ENCODE measurements around the gene NDUFA13.

The NDUFA13 gene

DNA sequence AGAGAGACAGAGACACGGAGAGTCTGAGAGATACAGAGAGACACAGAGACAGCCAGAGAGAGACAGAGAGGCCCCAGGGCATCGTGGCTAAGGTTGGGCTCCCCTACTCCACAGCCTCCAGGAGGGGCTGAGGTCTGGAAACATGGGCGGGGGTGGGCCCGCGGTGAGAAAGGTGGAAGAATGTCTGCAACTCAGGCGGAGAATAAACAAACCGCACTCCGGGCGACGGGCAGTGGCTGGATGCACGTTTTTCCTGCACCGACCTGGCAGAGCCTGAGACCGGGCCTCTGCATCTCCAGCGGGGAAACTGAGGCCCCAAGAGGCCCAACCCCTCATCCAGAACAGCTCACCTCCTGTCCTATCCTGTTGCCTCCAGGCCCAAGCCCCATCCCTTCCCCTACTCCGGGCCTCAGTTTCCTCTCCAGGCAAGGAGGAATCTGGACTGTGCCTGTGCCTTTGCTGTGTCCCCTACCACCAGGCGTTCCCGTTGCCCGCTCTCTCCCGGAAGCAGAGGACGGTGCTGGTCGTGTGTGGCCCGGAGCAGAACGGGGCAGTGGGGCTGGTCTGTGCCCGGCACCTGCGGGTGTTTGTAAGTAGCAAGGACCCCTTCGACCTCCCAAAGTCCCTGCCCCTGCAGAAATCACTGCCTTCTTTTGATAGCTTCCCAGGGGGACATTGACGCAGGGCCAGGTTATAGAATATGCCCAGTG lies 18.7 kb downstream of the NDUFA13 start:
- DNase-seq = no peak

DNA sequence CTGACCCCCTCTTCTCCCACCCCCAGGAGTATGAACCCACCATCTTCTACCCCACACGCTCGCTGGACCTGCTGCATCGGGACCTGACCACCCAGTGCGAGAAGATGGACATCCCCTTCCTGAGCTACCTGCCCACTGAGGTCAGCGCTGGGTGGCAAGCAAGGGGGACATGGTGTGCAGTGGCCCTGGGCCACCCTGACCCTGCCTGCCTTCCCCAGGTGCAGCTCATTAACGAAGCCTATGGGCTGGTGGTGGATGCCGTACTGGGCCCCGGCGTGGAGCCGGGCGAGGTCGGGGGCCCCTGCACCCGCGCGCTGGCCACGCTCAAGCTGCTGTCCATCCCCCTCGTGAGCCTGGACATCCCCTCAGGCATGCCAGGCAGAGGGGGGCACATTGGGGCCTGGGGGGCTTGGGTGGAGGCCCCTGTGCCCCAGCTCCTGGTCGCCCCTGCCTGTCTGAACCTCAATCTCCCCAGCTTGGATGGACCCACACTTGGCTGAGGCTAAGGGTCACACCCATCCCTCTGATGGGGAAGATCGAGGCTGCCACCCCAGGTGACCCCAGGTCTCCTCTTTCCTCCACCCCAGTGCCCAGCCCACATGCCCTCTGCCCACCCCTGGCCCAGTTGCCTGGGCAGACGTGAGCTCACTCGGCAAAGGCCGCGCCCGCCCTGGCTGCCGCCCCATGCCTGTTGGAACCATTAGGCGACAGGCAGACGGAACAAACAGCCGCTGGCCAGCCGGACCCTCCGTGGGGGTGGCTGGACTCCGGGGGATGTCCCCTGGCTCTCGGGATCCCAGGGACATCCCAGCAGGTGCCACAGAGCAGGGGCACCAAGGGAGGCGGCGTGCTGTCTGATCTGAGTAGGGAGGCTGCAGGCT lies 19.5 kb downstream of the NDUFA13 start:
- DNase-seq = no peak

DNA sequence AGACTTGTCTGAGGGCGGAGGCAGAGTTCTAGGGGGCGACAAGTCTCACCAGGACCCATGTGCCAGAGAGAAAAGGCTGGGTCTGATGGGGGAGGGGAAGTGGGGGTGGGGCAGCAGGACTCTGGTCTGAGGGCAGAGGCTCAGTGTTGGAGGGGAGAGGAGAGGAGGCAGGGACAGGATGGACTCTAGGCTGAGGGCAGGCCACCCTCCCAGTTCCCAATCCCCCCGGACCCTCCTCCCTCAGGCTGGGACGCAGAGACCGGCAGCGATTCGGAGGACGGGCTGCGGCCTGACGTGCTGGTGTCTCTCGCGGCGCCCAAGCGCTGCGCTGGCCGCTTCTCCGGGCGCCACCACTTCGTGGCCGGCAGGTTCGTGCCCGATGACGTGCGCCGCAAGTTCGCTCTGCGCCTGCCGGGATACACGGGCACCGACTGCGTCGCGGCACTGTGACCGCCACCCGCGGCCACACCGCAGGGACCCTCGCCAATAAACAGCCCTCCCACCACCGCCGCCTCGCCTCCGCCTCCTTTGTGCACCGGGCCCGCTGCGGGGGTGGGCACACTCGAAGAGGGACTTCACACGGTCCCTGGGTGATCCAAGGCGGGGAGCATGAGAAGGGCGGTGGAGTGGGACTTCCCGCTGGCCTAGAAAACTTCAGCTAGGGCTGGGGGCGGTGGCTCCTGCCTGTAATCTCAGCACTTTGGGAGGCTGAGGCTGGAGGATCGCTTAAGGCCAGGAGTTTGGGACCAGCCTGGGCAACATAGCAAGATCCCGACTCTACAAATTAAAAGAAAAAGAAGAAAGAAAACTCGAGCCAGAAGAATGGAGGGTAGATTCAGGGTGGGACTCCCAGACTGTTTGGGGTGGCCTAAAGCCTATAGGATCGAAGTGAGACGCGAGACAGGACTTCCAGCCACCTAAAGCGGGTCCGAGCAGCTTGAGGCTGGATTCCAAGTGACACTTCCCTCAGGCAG lies 21.3 kb downstream of the NDUFA13 start:
- no peak for DNase-seq

DNA sequence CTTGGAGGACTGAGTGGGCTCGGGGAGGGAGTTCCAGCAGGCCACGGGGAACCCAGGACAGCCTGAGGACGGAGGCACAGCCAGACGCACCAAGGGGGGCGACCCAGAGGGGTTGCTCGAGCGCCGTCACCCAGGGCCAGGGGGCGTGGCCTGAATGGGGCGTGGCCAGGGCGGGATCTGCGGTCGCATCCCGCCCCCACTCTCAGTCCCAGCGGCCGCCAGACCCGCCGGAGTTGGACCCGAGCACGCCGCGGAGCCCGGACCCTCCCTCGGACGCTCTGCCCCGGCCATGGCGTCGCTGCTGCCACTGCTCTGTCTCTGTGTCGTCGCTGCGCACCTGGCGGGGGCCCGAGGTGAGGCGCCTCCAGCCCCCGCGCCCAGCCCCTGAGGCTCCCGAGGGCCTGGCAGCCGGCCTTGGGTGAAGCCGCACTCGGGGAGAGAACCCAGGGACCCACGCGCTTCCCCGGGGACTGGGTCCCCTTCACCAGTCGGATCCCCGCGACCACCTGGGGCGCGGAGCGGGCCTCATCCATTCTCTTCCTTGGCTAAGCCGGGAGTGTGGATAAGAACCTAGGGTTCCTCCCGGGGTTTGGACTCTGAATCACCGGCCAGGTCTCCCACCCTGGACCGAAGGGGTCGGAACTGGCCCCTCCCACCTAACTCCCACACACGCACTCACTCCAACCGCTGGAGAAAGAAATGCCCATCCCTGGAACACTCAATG lies 22.2 kb downstream of the NDUFA13 start, which contains the start of gene CILP2:
Gene CILP2, plus strand, starts transcription at position 205 of the 724 bp plus-strand sequence. Its CDS starts 85 bp downstream, at position 290.
- DNase-seq = peak in 1 of 2 donors; percentile 39

DNA sequence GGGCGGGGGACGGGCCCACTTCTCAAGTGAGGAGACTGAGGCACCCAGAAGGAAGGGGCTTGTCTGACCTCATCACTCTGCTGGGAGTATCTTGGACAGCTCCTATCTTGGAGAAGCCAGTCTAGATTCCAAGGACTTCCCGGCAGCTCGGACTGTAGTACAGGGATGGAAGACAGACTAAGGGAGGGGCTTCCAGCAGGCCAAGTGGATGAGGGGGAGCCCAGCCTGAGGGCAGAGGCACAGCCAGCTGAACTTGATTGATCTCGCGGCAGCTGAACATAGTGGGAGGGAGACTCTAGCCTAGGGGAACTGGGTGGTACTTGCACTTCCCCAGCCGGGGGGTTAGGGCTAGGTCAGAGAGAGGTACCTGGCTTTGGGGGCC lies 22.8 kb downstream of the NDUFA13 start:
- no peak for DNase-seq

DNA sequence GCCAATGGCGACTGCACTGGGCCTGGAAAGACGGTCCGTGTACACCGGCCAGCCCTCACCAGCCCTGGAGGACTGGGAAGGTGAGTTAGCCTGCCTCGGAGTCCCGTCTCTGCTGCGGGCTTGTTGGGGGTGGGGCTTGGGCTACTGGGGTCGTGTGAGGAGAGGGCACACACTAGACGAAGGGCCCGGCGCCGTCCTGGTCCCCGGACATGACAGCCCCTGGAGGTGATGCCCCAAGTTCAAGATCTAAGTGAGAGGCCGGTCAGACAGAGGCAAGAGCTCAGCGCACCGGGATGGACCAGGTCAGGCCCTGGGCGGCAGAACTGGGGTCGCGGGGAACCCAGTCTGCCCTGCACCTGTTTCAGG lies 23.7 kb downstream of the NDUFA13 start:
- no peak for DNase-seq

DNA sequence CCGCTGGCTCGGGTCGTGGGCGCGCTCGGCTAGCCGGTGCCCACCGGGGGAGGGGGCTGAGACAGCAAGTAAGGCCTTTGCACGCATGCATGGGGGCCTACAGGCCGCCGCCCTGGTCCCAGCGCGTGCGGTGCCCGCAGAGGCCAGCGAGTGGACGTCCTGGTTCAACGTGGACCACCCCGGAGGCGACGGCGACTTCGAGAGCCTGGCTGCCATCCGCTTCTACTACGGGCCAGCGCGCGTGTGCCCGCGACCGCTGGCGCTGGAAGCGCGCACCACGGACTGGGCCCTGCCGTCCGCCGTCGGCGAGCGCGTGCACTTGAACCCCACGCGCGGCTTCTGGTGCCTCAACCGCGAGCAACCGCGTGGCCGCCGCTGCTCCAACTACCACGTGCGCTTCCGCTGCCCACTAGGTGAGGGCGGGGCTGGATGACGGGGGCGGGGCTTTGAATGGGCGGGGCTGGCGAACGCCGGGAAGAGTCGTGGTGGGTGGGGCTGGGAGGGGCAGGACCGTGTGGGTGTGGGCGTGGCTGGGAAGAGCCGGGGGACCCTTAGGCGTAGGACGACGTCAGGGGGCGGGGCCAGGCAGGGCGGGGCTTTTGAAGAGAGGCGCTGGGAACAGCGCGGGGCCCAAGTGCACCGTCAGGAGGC lies 24.2 kb downstream of the NDUFA13 start:
- peak; percentile 59 to 75 for DNase-seq

DNA sequence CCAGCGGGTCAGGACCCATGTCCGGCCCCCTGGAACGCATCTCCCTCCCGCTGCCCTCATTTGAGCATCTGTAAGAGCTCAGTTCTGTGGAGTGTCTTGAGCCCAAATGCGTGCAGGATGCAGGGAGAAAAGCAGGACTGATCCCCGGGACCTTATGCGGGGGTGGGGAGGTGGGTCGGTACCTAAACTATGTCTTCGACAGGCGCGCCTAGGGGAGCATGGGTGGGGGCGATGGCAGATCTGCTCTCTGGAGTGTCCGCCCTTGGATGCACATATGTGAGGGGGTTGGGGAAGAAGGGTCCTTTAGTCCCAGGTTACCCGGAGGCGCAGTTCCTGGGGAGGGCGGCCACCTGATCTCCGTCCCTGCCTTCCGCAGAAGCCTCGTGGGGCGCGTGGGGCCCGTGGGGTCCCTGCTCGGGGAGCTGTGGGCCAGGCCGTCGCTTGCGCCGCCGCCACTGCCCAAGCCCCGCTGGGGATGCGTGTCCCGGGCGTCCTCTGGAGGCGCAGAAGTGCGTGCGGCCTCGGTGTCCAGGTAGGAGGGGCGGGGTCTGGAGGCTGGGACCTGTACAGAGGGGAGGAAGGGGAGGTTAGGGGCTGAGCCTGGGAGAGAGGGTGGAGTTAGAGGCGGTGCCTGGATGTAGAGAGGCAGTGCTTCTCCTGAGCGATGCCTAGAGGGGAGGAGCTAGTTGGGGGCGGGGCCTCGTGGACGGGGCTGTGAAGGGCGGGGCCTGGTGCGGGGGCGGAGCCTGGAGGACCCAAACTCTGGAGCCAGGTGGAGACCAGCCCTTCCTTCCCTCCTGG lies 24.9 kb downstream of the NDUFA13 start:
- DNase-seq = peak; percentile 79 to 85

DNA sequence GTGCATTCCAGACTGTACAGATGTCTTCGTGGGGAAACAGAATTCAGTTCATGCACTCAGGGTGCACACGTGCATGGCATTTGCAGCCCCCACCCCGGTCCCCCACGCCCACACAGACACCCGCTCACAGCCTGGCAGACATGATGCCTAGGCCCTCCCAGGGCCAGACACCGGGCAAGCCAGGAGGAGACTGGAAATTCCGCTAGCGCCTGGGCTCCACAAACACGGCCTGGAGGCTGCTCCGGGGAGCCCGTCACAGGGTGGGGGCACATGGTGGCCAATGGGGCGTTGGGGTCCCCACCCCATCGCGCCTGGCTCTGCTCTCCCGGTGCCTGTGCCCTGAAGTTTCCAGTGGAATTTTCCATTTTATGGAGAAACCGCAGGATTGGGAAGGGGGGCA lies 25.6 kb downstream of the NDUFA13 start:
- no peak for DNase-seq

DNA sequence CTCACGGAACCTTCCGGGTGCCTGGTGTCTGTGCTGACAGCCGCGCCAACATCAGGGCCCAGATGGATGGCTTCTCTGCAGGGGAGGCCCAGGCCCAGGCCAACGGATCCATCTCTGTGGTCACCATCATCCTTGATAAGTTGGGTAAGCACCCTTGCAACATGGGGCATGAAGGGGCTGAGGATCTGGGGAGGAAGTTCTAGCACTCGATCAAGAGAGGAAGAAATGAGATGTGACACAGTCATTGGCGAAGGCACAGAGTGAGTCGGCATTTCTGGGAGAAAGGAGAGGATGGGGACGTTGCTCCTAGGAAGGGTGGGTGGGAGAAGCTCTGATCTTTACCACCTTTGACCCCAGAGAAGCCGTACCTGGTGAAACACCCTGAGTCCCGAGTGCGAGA lies 26.5 kb downstream of the NDUFA13 start:
- DNase-seq = no peak

DNA sequence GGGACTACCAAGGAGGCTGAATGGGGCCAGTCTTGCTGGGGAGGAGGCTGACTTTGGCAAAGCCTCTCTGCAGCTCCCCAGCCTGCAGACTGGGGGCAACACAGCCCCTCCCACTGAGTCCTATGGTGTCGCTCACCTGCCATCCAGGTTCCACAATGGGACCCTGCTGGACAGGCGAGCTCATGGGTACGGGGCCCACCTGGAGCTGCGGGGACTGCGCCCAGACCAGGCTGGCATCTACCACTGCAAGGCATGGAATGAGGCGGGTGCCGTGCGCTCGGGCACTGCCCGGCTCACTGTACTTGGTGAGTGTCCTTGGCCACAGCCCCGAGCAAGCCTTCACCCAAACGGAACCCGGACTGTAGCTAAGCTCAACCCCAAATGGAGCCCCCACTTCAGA lies 27.1 kb downstream of the NDUFA13 start:
- no peak for DNase-seq

DNA sequence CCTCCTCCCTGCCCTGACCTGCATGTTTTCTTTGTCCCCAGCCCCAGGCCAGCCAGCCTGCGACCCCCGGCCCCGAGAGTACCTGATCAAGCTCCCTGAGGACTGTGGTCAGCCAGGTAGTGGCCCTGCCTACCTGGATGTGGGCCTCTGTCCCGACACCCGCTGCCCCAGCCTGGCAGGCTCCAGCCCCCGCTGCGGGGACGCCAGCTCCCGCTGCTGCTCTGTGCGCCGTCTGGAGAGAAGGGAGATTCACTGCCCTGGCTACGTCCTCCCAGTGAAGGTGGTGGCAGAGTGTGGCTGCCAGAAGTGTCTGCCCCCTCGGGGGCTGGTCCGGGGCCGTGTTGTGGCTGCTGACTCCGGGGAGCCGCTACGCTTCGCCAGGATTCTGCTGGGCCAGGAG lies 27.6 kb downstream of the NDUFA13 start:
- DNase-seq = no peak

DNA sequence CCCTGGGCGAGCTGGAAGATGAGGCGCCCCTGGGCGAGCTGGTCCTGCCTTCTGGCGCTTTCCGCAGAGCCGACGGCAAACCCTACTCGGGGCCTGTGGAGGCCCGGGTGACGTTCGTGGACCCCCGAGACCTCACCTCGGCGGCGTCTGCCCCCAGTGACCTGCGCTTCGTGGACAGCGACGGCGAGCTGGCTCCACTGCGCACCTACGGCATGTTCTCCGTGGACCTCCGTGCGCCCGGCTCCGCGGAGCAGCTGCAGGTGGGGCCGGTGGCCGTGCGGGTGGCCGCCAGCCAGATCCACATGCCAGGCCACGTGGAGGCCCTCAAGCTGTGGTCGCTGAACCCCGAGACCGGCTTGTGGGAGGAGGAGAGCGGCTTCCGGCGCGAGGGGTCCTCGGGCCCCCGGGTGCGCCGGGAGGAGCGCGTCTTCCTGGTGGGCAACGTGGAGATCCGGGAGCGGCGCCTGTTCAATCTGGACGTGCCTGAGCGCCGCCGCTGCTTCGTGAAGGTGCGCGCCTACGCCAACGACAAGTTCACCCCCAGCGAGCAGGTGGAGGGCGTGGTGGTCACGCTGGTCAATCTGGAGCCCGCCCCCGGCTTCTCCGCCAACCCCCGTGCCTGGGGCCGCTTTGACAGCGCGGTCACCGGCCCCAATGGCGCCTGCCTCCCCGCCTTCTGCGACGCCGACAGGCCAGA lies 28.4 kb downstream of the NDUFA13 start:
- DNase-seq = no peak

DNA sequence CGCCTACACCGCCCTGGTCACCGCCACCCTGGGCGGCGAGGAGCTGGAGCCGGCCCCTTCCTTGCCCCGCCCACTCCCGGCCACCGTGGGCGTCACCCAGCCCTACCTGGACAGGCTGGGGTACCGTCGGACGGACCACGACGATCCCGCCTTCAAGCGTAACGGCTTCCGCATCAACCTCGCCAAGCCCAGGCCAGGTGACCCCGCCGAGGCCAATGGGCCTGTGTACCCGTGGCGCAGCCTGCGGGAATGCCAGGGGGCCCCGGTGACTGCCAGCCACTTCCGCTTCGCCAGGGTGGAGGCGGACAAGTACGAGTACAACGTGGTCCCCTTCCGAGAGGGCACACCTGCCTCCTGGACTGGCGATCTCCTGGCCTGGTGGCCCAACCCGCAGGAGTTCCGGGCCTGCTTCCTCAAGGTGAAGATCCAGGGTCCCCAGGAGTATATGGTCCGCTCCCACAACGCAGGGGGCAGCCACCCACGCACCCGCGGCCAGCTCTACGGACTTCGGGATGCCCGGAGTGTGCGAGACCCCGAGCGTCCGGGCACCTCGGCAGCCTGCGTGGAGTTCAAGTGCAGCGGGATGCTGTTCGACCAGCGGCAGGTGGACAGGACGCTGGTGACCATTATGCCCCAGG lies 29.0 kb downstream of the NDUFA13 start:
- no peak for DNase-seq

DNA sequence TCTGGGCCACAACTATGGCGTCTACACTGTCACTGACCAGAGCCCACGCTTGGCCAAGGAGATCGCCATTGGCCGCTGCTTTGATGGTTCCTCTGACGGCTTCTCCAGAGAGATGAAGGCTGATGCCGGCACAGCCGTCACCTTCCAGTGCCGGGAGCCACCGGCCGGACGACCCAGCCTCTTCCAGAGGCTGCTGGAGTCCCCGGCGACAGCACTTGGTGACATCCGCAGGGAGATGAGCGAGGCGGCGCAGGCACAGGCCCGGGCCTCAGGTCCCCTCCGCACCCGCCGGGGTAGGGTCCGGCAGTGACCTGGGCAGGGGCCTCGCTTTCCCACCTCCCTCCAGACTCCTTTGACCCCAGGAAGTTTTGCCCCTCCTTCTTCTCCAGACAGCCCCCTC lies 29.7 kb downstream of the NDUFA13 start:
- DNase-seq = no peak

DNA sequence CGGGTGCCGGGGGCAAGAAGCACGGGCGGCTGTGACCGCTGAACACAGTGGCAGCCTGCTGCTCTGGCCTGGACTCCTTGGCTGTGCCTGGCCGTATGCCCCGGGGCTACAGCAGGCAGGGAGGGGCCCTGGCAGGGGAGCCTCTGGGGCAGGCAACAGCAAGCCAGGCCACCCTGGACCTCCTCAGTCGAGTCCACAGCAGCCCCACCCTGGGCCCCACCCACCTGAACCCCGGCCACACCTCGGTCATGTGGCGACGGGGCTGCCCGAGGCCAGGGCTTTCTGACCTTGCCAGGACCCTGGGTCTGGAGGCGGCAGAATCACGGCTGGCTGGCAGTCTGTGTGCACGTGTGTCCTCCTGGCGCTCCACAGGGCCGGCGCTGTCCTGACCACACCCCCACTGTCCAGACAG lies 30.7 kb downstream of the NDUFA13 start:
- no peak for DNase-seq

DNA sequence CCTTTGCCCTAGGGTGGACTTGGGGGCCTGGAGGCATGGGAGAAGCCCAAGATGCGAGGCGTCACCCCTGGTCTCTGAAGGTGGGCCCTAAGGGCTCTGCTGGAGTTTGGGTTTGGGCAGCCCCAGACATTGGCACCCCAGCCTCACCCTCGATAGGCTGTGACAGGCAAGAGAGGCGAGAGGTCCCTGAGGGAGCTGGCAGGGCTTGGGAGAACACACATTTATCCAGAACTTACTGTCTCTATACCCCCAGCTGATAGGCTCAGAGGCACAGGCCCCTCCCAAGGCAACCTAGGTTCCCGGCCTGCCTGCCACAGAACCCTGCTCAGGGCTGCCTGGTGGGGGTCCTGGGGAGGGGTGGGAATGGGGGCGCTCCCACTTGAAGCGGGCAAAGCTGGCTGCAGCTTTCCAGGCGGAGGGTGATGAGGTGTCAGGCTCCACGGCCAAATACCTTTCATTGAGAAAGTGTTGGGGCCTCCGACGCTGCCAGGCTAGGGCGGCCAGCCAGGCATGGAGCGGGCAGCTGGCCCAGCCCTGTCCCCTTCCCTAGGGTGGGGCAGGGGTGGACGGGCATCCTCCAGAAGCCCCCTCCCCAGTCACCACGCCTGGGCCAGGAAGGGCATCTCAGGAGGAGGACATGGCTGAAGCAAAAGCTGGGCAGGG lies 31.8 kb downstream of the NDUFA13 start:
- no peak for DNase-seq

DNA sequence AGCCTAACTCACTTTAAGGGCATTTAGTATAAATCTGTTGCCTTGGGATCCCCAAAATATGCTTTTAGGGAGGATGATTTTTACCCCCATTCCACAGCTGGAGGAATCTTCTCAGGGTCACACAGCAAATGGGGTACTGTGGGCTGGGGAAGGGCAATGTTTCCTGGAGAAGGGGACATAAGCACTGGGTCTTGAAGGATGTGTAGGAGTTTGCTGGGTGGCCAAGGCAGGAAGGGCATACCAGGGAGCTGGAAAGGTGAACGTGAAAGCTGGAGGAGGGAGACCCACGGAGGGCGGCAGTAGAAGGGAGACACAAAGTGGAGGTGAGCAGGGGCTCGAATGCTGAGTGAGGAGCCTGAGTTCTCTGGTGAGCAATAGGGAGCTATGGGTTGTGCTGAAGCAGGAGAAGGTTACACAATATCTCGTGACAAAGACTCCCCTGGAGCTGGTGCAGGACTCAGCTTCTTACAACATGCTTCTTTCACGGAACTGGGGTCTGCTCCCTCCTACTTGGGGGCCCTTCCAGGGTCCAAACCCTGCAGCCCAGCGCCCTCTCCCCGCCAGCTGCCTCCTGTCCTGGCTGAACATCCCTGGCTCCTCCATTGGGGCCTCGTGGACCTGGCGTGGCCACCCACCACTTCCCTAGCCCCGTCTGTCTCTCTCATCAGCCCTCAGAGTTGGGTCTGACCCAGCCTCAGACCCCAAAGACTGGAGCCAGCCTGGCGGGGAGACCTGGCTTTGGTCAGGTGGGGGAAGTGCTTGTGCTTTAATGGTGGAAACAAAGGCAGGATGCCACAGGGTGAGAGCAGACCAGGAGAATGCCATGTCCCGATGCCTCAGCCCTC lies 33.1 kb downstream of the NDUFA13 start:
- DNase-seq = no peak

All from stimulated activated CD4-positive, alpha-beta T cell treated with anti-CD3 and anti-CD28 coated beads, Interleukin-2, amount 100 ng/mL, for 48 hours (primary cell).